Stomach smooth muscle (tissue), 2 donors: ENCODE data around the gene RNFT2.

Experiments used
- H3K27ac ChIP-seq: one replicate; pipeline ENCODE4 v1.7.0; 2013; ENCODE audit warnings: mild to moderate bottlenecking, low read length, inconsistent platforms
- H3K27me3 ChIP-seq, 2 donors: one replicate each; pipeline ENCODE4 v1.7.0; 2013; ENCODE audit warnings: low read length in 2 of 2; ENCODE audit not compliant: insufficient read depth in 2 of 2, control insufficient read depth in 1 of 2
- H3K36me3 ChIP-seq, 2 donors: one replicate each; pipeline ENCODE4 v1.7.0; 2013; ENCODE audit warnings: low read length in 2 of 2; ENCODE audit not compliant: control insufficient read depth in 2 of 2, insufficient read depth in 2 of 2
- H3K4me1 ChIP-seq: one replicate; pipeline ENCODE4 v1.7.0; 2013; ENCODE audit warnings: low read length; ENCODE audit not compliant: control insufficient read depth, insufficient read depth
- H3K4me3 ChIP-seq, 2 donors: one replicate each; pipeline ENCODE4 v1.7.0; 2013; ENCODE audit warnings: low read length in 2 of 2
- H3K9ac ChIP-seq, 2 donors: one replicate each; pipeline ENCODE4 v1.7.0; 2013; ENCODE audit warnings: low read length in 2 of 2, mild to moderate bottlenecking in 1 of 2
- H3K9me3 ChIP-seq, 2 donors: one replicate each; pipeline ENCODE4 v1.7.0; 2013; ENCODE audit warnings: low read length in 2 of 2; ENCODE audit not compliant: control insufficient read depth in 2 of 2
- donor health status: healthy.
- donor health status: Pancreatic carcinoma.

RNFT2 gene

GRCh38 chr12:116794725-116795124, 56.6 kb downstream of the RNFT2 start:
- H3K27me3 ChIP-seq: no peaks in the 10 kb centered on the region
- peaks cover 4 to 16% of the 10 kb centered on the region in 2 donors for H3K9me3 ChIP-seq
- H3K36me3 ChIP-seq: no peaks in the 10 kb centered on the region
- H3K9ac ChIP-seq: no peak overlapping the region
- no peaks in the 10 kb centered on the region for H3K4me1 ChIP-seq
- no peak overlapping the region for H3K27ac ChIP-seq
- H3K4me3 ChIP-seq: no peak overlapping the region

- no peak overlapping the region for H3K9ac ChIP-seq
- H3K9me3 ChIP-seq: peaks cover 5 to 18% of the 10 kb centered on the region in 2 donors
- H3K4me1 ChIP-seq: no peaks in the 10 kb centered on the region
- no peaks in the 10 kb centered on the region for H3K36me3 ChIP-seq
- no peak overlapping the region for H3K4me3 ChIP-seq
- H3K27me3 ChIP-seq: no peaks in the 10 kb centered on the region
- H3K27ac ChIP-seq: no peak overlapping the region
These were observed 59.8 kb downstream of the RNFT2 start for GRCh38 chr12:116797885-116798284.

GRCh38 chr12:116798719-116799118, 60.6 kb downstream of the RNFT2 start:
- Histone ChIP-seq H3K27ac (no peak overlapping the region), H3K4me1 (no peaks in the 10 kb centered on the region), H3K36me3 (no peaks in the 10 kb centered on the region), H3K9me3 (peaks cover 5 to 18% of the 10 kb centered on the region in 2 donors), H3K4me3 (no peak overlapping the region), H3K27me3 (no peaks in the 10 kb centered on the region), H3K9ac (no peak overlapping the region)

DNA sequence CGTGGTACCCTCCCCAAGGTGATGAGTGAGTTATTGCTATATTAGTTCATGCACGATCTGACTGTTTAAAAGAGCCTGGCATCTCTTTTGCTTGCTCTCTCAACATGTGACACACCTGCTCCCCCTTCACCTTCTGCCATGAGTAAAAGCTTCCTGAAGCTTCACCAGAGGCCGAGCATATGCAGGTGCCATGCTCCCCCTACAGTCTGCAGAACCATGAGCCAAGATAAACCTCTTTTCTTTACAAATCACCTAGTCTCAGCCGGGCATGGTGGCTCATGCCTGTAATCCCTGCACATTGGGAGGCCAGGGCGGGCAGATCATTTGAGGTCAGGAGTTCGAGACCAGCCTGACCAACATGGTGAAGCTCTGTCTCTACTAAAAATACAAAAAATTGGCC, 61.8 kb downstream of the RNFT2 start:
- H3K9me3 ChIP-seq: peaks cover 5 to 18% of the 10 kb centered on the region in 2 donors
- H3K4me1 ChIP-seq: no peaks in the 10 kb centered on the region
- no peak overlapping the region for H3K4me3 ChIP-seq
- H3K27ac ChIP-seq: no peak overlapping the region
- no peak overlapping the region for H3K9ac ChIP-seq
- no peaks in the 10 kb centered on the region for H3K27me3 ChIP-seq
- no peaks in the 10 kb centered on the region for H3K36me3 ChIP-seq

GRCh38 chr12:116800918-116801317, 62.8 kb downstream of the RNFT2 start:
- Histone ChIP-seq H3K36me3 (no peaks in the 10 kb centered on the region), H3K27me3 (no peaks in the 10 kb centered on the region), H3K9ac (no peak overlapping the region), H3K4me3 (no peak overlapping the region), H3K9me3 (peaks cover 5 to 18% of the 10 kb centered on the region in 2 donors), H3K27ac (no peak overlapping the region), H3K4me1 (no peaks in the 10 kb centered on the region)

GRCh38 chr12:116802018-116802417, 63.9 kb downstream of the RNFT2 start:
- Histone ChIP-seq H3K9me3 (peaks cover 5 to 18% of the 10 kb centered on the region in 2 donors), H3K27ac (no peak overlapping the region), H3K9ac (no peak overlapping the region), H3K36me3 (no peaks in the 10 kb centered on the region), H3K4me1 (no peaks in the 10 kb centered on the region), H3K4me3 (no peak overlapping the region), H3K27me3 (no peaks in the 10 kb centered on the region)

DNA sequence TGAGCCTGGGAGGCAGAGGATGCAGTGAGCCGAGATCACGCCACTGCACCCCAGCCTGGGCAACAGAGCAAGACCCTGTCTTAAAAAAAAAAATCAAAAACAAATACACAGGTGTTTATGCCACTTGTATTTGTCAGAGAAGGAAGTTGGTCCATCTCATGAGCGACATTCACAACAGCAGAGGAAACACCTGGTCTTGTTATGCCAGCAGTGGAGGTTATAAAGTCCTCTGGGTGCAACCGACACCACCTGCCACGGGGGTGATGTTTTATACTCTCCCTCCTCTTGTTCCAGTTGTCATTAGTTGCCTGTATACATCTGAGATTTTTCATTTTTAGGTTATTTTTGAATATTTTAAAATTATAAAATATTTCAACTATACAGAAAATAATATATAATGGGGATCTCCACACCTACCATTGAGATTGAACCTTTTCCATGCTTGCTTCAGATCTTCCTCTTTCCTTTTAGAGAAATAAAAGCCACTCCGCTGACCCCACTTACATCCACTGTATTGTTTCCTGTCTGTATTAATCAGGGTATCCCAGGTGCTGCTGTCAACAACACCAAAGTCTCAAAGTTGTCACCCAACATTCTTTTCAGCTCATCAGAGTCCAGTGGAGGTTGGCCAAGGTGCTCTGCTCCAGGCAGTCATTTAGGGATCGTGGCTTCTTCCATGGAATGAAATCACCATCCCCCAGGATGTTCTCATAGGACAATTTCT, 65.1 kb downstream of the RNFT2 start:
- Histone ChIP-seq H3K27me3 (no peaks in the 10 kb centered on the region), H3K27ac (no peak overlapping the region), H3K9me3 (peaks cover 5 to 13% of the 10 kb centered on the region in 2 donors), H3K36me3 (no peaks in the 10 kb centered on the region), H3K4me1 (no peaks in the 10 kb centered on the region), H3K9ac (no peak overlapping the region), H3K4me3 (no peak overlapping the region)

GRCh38 chr12:116804051-116804450, 65.9 kb downstream of the RNFT2 start:
- no peaks in the 10 kb centered on the region for H3K27me3 ChIP-seq
- H3K27ac ChIP-seq: no peak overlapping the region
- H3K4me1 ChIP-seq: no peaks in the 10 kb centered on the region
- no peak overlapping the region for H3K9ac ChIP-seq
- H3K9me3 ChIP-seq: peaks cover 4 to 7% of the 10 kb centered on the region in 2 donors
- no peaks in the 10 kb centered on the region for H3K36me3 ChIP-seq
- H3K4me3 ChIP-seq: no peak overlapping the region

GRCh38 chr12:116806845-116807440, 68.8 kb downstream of the RNFT2 start:
- Histone ChIP-seq H3K36me3 (no peaks in the 10 kb centered on the region), H3K27ac (no peak overlapping the region), H3K27me3 (no peaks in the 10 kb centered on the region), H3K4me3 (no peak overlapping the region), H3K9ac (no peak overlapping the region), H3K9me3 (no peaks in the 10 kb centered on the region), H3K4me1 (no peaks in the 10 kb centered on the region)

DNA sequence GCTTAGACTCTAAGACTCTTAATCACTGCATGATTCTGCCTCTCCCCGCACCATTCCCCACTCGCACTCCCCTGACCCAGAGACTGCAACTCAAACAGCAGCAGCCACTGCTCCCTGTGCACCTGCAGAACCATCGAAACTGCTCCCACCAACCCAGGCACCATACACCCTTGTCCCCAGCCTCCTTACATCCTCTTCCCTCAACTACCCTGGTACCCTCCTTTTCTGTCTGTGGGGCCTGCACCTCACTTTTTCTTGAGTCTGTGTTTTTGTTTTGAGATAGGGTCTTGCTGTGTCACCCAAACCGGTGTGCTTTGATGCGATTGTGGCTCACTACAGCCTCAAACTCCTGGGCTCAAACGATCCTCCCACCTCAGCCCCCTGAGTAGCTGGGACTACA, 69.4 kb downstream of the RNFT2 start:
- Histone ChIP-seq H3K4me3 (no peak overlapping the region), H3K36me3 (no peaks in the 10 kb centered on the region), H3K4me1 (no peaks in the 10 kb centered on the region), H3K9me3 (no peaks in the 10 kb centered on the region), H3K9ac (no peak overlapping the region), H3K27me3 (no peaks in the 10 kb centered on the region), H3K27ac (no peak overlapping the region)
